ENCODE measurements around the gene PIKFYVE.

The PIKFYVE gene

GRCh38 chr2:208294482-208295024 is 28.5 kb downstream of the PIKFYVE start:
- DNase-seq, result no peak
- Mint-ChIP-seq H3K27me3 (ENCODE audit: low read depth, poor library complexity) (no peaks in the 10 kb centered on the region), H3K4me1 (no peaks in the 10 kb centered on the region), H3K36me3 (ENCODE audit: low read depth) (peaks cover 63% of the 10 kb centered on the region), H3K4me3 (no peak overlapping the region), H3K27ac (peak overlapping the region; percentile 47), H3K9me3 (peaks cover 23% of the 10 kb centered on the region)
- no peak for TF ChIP-seq CTCF (IDR thresholded peaks at IDR 0.05)

GRCh38 chr2:208295834-208296233 is 29.8 kb downstream of the PIKFYVE start:
- Mint-ChIP-seq H3K4me1 (no peaks in the 10 kb centered on the region), H3K9me3 (peaks cover 13% of the 10 kb centered on the region), H3K27me3 (ENCODE audit: low read depth, poor library complexity) (no peaks in the 10 kb centered on the region), H3K36me3 (ENCODE audit: low read depth) (peaks cover 63% of the 10 kb centered on the region), H3K27ac (no peak overlapping the region), H3K4me3 (no peak overlapping the region)
- no peak for TF ChIP-seq CTCF (IDR thresholded peaks at IDR 0.05)
- no peak for DNase-seq

GRCh38 chr2:208296610-208297009 is 30.6 kb downstream of the PIKFYVE start:
- peaks cover 61% of the 10 kb centered on the region for H3K36me3 Mint-ChIP-seq (ENCODE audit: low read depth)
- peak overlapping the region; percentile 29 for H3K27ac Mint-ChIP-seq

GRCh38 chr2:208297961-208298360 is 31.9 kb downstream of the PIKFYVE start:
- Mint-ChIP-seq H3K27ac (no peak overlapping the region), H3K27me3 (ENCODE audit: low read depth, poor library complexity) (no peaks in the 10 kb centered on the region), H3K4me3 (no peak overlapping the region), H3K9me3 (no peaks in the 10 kb centered on the region), H3K36me3 (ENCODE audit: low read depth) (peaks cover 60% of the 10 kb centered on the region), H3K4me1 (no peaks in the 10 kb centered on the region)
- DNase-seq, result no peak
- TF ChIP-seq CTCF (IDR thresholded peaks at IDR 0.05), result no peak

More at GRCh38 chr2:208296610-208297009, 30.6 kb downstream of the PIKFYVE start:
- no peaks in the 10 kb centered on the region for H3K27me3 Mint-ChIP-seq (ENCODE audit: low read depth, poor library complexity)
- peaks cover 5% of the 10 kb centered on the region for H3K9me3 Mint-ChIP-seq
- no peak for DNase-seq
- H3K4me1 Mint-ChIP-seq, result no peaks in the 10 kb centered on the region
- H3K4me3 Mint-ChIP-seq, result no peak overlapping the region
- TF ChIP-seq CTCF (IDR thresholded peaks at IDR 0.05), result no peak

GRCh38 chr2:208300847-208301618 is 35.0 kb downstream of the PIKFYVE start:
- Mint-ChIP-seq H3K4me1 (no peaks in the 10 kb centered on the region), H3K9me3 (no peaks in the 10 kb centered on the region), H3K36me3 (ENCODE audit: low read depth) (peaks cover 59% of the 10 kb centered on the region), H3K27ac (no peak overlapping the region), H3K27me3 (ENCODE audit: low read depth, poor library complexity) (no peaks in the 10 kb centered on the region), H3K4me3 (no peak overlapping the region)
- TF ChIP-seq CTCF (IDR thresholded peaks at IDR 0.05), result no peak
- no peak for DNase-seq

GRCh38 chr2:208304157-208304556 is 38.1 kb downstream of the PIKFYVE start:
- no peak for TF ChIP-seq CTCF (IDR thresholded peaks at IDR 0.05)
- Mint-ChIP-seq H3K4me1 (no peaks in the 10 kb centered on the region), H3K27me3 (ENCODE audit: low read depth, poor library complexity) (no peaks in the 10 kb centered on the region), H3K36me3 (ENCODE audit: low read depth) (peaks cover 77% of the 10 kb centered on the region), H3K9me3 (no peaks in the 10 kb centered on the region), H3K27ac (no peak overlapping the region), H3K4me3 (no peak overlapping the region)
- DNase-seq, result no peak
